ENCODE data around the gene PRKCQ. TPM values are rescaled to one million over a fixed set of nuclear protein-coding genes. Genes with fewer than 3 reads are reported as not detected.

The PRKCQ gene
- polyA plus RNA-seq, 2 donors: 0.62 to 0.69 TPM

DNA sequence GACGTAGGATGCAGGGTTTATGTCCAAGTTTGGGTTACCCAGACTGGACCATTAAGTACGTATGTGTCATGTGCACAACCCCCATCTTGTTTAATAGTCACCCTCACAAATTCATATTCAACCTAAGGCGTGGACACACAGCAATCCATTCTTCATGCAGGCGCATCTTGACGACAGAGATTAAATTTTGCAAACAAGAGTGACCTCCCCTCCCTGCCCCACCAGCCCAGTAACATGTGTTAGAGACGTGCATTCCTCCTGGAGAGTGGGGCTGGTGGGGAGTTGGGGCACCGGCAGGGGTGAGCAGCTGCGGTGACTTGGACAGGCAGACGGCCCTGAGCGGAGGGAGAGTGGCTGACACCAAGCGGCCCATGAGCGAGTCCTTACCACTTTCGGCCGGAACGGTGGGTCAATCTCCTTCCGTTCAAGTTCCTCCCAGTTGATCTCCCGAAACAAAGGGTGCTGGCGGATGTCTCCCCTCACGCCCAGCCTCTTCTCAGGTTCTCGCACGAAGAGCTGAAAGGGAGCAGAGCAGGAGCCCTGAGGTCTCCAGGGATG lies 149.6 kb downstream of the PRKCQ start:
- Histone ChIP-seq H3K4me3 (ENCODE audit: low read depth in 1 of 2, low read length in 2 of 2) (no peak overlapping the region), H3K27ac (ENCODE audit: low read depth in 2 of 2, low read length in 1 of 2) (no peak overlapping the region), H3K4me1 (ENCODE audit: control insufficient read depth in 2 of 2, insufficient read depth in 2 of 2, low read length in 1 of 2) (no peaks in the 10 kb centered on the region), H3K9me3 (ENCODE audit: control insufficient read depth in 2 of 2, insufficient read depth in 1 of 2, low read depth in 1 of 2, low read length in 1 of 2) (no peaks in the 10 kb centered on the region), H3K36me3 (ENCODE audit: control insufficient read depth in 2 of 2, insufficient read depth in 2 of 2, low read length in 1 of 2) (peaks cover 0 to 2% of the 10 kb centered on the region in 2 donors), H3K27me3 (ENCODE audit: control insufficient read depth in 1 of 2, insufficient read depth in 2 of 2, low read length in 2 of 2) (no peaks in the 10 kb centered on the region)
- WGBS, 2 donors: 91 to 92% methylated on average over 21 of the region's 21 CpGs

DNA sequence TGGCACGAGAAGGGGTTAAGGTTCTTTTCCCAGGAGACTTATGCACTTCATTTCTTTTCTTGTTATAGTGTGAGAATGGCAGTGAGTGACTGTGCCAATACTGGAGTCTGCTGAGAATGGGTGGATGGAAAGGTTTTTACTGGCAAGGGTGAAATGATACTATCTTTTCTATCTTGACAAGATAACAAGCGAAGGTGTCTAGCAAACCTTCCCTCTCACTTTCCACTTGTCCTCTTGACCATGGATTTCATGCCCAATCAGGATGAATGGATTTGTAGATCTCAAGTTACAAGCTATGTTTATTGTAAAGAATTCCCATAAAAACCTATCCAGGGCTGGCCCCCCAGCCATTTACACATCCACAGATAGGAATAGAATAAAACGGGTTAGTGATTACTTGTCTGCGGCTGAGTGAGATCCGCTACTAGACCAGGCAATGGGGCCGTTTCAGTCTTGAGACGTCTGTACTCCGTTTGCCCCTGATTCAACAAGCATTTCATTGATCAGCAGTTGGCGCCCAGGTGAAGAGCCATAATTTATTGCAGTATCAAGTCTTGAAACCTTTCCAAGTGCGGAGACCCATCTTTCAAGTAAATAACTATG lies 152.6 kb downstream of the PRKCQ start:
- H3K27ac ChIP-seq (ENCODE audit: low read depth in 2 of 2, low read length in 1 of 2): no peak overlapping the region
- H3K36me3 ChIP-seq (ENCODE audit: control insufficient read depth in 2 of 2, insufficient read depth in 2 of 2, low read length in 1 of 2): peaks cover 0 to 2% of the 10 kb centered on the region in 2 donors
- H3K27me3 ChIP-seq (ENCODE audit: control insufficient read depth in 1 of 2, insufficient read depth in 2 of 2, low read length in 2 of 2): no peaks in the 10 kb centered on the region
- no peak overlapping the region for H3K4me3 ChIP-seq (ENCODE audit: low read depth in 1 of 2, low read length in 2 of 2)
- H3K9me3 ChIP-seq (ENCODE audit: control insufficient read depth in 2 of 2, insufficient read depth in 1 of 2, low read depth in 1 of 2, low read length in 1 of 2): no peaks in the 10 kb centered on the region
- H3K4me1 ChIP-seq (ENCODE audit: control insufficient read depth in 2 of 2, insufficient read depth in 2 of 2, low read length in 1 of 2): no peaks in the 10 kb centered on the region
- WGBS, 2 donors: 92 to 94% methylated on average over 10 of the region's 10 CpGs

DNA sequence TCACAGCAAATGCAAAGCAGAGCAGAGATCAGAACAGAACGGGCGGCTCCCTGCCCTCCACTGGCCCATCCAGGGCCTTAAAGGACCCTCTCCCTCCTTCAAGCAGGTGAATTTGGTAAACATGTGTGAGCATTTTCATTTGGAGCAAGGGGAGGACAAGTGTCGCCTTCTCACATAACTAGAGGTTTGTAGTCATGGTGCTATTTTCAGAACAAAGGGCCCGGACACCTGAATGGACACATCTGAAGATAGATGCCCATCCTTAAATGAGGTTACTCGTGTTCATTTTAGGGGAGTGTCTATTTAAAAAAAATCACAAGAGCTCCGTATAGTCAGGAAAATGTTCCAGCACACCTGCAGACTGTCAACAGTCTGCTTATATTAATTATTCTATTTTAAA lies 153.8 kb downstream of the PRKCQ start:
- no peak overlapping the region for H3K27ac ChIP-seq (ENCODE audit: low read depth in 2 of 2, low read length in 1 of 2)
- H3K4me3 ChIP-seq (ENCODE audit: low read depth in 1 of 2, low read length in 2 of 2): no peak overlapping the region
- H3K4me1 ChIP-seq (ENCODE audit: control insufficient read depth in 2 of 2, insufficient read depth in 2 of 2, low read length in 1 of 2): no peaks in the 10 kb centered on the region
- H3K27me3 ChIP-seq (ENCODE audit: control insufficient read depth in 1 of 2, insufficient read depth in 2 of 2, low read length in 2 of 2): no peaks in the 10 kb centered on the region
- WGBS, 2 donors: 94% methylated on average over 6 of the region's 6 CpGs
- no peaks in the 10 kb centered on the region for H3K9me3 ChIP-seq (ENCODE audit: control insufficient read depth in 2 of 2, insufficient read depth in 1 of 2, low read depth in 1 of 2, low read length in 1 of 2)
- H3K36me3 ChIP-seq (ENCODE audit: control insufficient read depth in 2 of 2, insufficient read depth in 2 of 2, low read length in 1 of 2): peaks cover 0 to 2% of the 10 kb centered on the region in 2 donors

DNA sequence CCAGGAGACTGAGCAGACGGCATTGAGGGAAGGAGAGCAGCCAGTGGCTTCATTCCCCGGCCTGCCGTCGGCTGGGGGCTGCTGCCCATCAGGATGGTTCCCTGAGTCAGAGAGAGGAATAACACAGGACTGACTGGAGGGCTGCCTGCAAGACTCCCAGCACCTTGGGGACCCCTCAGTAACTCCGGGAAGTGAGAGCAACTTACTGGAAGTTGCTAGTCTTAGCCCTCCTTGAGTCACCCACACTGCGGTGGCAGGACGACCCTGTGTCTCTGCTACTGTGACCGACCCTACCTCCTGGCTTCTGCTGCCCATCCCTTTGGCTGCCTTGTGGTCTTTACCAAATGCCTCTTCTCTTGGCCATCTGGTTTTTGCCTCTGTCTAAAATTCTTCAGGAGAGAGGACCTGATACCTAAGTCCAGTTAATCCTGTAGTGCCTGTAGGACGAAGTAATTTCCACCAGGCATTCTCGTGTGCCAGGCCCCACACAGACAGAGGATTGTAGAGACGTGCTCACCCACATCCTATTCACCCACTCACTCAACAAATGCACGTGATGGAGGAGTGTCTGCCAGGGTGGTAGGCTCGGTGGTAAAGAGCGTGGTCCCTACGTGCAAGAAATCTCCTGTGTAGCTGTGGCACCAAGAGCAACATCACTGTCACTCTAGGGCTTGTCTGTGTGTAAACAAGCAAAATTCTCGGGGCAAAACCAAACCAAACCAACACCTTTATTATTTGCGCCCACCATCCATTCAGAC lies 156.5 kb downstream of the PRKCQ start:
- no peaks in the 10 kb centered on the region for H3K36me3 ChIP-seq (ENCODE audit: control insufficient read depth in 2 of 2, insufficient read depth in 2 of 2, low read length in 1 of 2)
- 86% methylated on average over 17 of the region's 17 CpGs for WGBS, 2 donors
- no peaks in the 10 kb centered on the region for H3K27me3 ChIP-seq (ENCODE audit: control insufficient read depth in 1 of 2, insufficient read depth in 2 of 2, low read length in 2 of 2)
- H3K4me3 ChIP-seq (ENCODE audit: low read depth in 1 of 2, low read length in 2 of 2): no peak overlapping the region
- H3K27ac ChIP-seq (ENCODE audit: low read depth in 2 of 2, low read length in 1 of 2): no peak overlapping the region
- no peaks in the 10 kb centered on the region for H3K9me3 ChIP-seq (ENCODE audit: control insufficient read depth in 2 of 2, insufficient read depth in 1 of 2, low read depth in 1 of 2, low read length in 1 of 2)
- H3K4me1 ChIP-seq (ENCODE audit: control insufficient read depth in 2 of 2, insufficient read depth in 2 of 2, low read length in 1 of 2): no peaks in the 10 kb centered on the region

DNA sequence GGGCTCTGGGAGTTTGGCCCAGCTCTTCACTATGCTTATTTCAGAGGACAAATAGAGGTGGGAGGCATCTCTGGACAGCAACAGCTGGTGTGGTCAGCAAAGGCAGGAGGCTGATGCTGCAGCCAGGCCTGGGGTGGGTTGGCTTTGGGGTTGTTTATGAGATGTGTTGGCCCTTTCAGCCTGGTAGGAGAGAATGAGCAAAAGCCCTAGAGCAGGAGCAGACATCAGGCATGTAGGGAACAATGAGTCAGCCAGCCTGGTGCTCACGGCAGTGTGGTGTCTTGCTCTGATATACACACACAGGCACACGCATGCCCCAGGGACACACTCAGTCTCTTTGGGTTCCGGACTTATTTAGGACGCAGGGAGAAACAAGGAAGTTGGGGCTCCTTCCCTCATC lies 157.1 kb downstream of the PRKCQ start:
- no peaks in the 10 kb centered on the region for H3K27me3 ChIP-seq (ENCODE audit: control insufficient read depth in 1 of 2, insufficient read depth in 2 of 2, low read length in 2 of 2)
- no peaks in the 10 kb centered on the region for H3K4me1 ChIP-seq (ENCODE audit: control insufficient read depth in 2 of 2, insufficient read depth in 2 of 2, low read length in 1 of 2)
- H3K36me3 ChIP-seq (ENCODE audit: control insufficient read depth in 2 of 2, insufficient read depth in 2 of 2, low read length in 1 of 2): no peaks in the 10 kb centered on the region
- no peak overlapping the region for H3K4me3 ChIP-seq (ENCODE audit: low read depth in 1 of 2, low read length in 2 of 2)
- no peak overlapping the region for H3K27ac ChIP-seq (ENCODE audit: low read depth in 2 of 2, low read length in 1 of 2)
- WGBS, 2 donors: 41 to 76% methylated on average over 4 of the region's 4 CpGs
- H3K9me3 ChIP-seq (ENCODE audit: control insufficient read depth in 2 of 2, insufficient read depth in 1 of 2, low read depth in 1 of 2, low read length in 1 of 2): no peaks in the 10 kb centered on the region

DNA sequence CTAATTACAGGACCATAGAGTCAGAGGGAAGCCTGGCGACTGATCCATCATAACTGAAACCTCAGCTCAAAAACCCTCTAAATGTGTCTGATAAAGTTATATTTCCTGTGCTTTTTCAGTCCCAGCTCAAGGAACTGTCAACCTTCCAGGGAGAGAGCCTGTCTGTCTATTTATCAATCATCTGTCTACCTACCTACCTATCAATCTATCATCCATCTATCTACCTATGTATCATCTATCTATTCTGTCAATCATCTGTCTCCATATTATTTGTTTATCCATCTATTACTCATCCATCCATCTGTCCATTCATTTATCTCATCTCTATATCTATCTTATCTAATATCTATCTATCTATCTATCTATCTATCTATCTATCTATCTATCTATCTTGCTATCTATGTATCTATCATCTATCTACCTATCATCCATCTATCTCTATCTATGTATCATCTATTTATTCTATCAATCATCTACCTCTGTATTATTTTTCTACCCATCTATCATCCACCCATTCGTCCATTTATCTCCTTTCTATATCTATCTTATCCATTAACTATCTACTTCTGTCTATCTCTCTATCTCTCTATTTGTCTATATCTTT lies 161.4 kb downstream of the PRKCQ start:
- H3K4me1 ChIP-seq (ENCODE audit: control insufficient read depth in 2 of 2, insufficient read depth in 2 of 2, low read length in 1 of 2): no peaks in the 10 kb centered on the region
- H3K9me3 ChIP-seq (ENCODE audit: control insufficient read depth in 2 of 2, insufficient read depth in 1 of 2, low read depth in 1 of 2, low read length in 1 of 2): no peaks in the 10 kb centered on the region
- no peak overlapping the region for H3K27ac ChIP-seq (ENCODE audit: low read depth in 2 of 2, low read length in 1 of 2)
- H3K4me3 ChIP-seq (ENCODE audit: low read depth in 1 of 2, low read length in 2 of 2): no peak overlapping the region
- no peaks in the 10 kb centered on the region for H3K36me3 ChIP-seq (ENCODE audit: control insufficient read depth in 2 of 2, insufficient read depth in 2 of 2, low read length in 1 of 2)
- H3K27me3 ChIP-seq (ENCODE audit: control insufficient read depth in 1 of 2, insufficient read depth in 2 of 2, low read length in 2 of 2): no peaks in the 10 kb centered on the region
- 73 to 78% methylated on average over 2 of the region's 2 CpGs for whole genome bisulfite sequencing, 2 donors

DNA sequence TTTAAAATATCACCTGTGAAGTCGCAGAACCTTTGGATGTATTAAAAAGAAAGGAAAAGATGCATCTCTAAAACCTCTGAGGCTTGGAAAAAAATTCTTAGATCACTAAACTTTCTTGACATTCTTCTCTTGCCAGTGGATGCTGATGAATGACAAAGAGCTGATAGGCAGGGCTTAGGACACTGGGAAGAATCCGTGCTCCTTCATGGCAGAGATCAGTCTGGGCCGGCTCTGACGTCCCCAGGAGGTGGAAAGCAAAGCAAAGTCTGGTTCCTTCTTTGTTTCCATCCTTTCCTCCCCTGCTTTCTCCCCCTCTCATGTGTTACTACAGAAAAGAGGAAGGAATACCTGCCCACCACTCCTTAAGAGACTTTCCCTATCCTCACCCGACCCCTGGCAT lies 161.9 kb downstream of the PRKCQ start:
- Histone ChIP-seq H3K4me3 (ENCODE audit: low read depth in 1 of 2, low read length in 2 of 2) (no peak overlapping the region), H3K36me3 (ENCODE audit: control insufficient read depth in 2 of 2, insufficient read depth in 2 of 2, low read length in 1 of 2) (no peaks in the 10 kb centered on the region), H3K4me1 (ENCODE audit: control insufficient read depth in 2 of 2, insufficient read depth in 2 of 2, low read length in 1 of 2) (no peaks in the 10 kb centered on the region), H3K27ac (ENCODE audit: low read depth in 2 of 2, low read length in 1 of 2) (no peak overlapping the region), H3K27me3 (ENCODE audit: control insufficient read depth in 1 of 2, insufficient read depth in 2 of 2, low read length in 2 of 2) (no peaks in the 10 kb centered on the region), H3K9me3 (ENCODE audit: control insufficient read depth in 2 of 2, insufficient read depth in 1 of 2, low read depth in 1 of 2, low read length in 1 of 2) (no peaks in the 10 kb centered on the region)
- WGBS, 2 donors: 58 to 65% methylated on average over 5 of the region's 5 CpGs

DNA sequence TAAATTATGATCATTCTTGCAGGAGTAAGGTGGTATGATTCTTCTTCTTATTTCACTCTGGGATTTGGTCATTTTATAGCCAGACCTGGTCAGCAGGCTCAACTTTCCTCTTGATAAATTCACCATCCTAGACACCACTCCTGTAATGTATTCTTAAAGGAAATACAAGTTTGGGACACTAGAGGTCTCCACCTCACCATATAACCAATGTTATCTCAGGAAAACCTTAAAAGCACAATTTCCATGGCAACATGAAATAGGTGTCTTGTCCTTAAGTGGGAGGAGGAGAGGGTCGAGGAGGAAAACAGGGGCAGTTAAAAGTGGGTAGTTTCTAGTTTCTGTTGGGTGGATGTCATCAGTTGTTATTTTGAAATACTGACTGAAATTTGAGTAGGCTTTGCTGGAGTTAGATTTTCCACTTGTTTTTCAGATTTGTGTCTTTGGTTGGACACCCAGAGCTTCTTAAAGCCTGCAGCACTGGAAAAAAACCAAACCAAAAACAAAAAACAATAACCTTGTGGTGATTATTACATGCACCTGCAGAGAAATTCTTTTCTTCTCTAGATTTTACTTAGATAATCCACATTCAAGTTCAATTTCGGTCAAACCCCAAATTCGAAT lies 163.1 kb downstream of the PRKCQ start:
- no peaks in the 10 kb centered on the region for H3K9me3 ChIP-seq (ENCODE audit: control insufficient read depth in 2 of 2, insufficient read depth in 1 of 2, low read depth in 1 of 2, low read length in 1 of 2)
- H3K4me3 ChIP-seq (ENCODE audit: low read depth in 1 of 2, low read length in 2 of 2): no peak overlapping the region
- H3K36me3 ChIP-seq (ENCODE audit: control insufficient read depth in 2 of 2, insufficient read depth in 2 of 2, low read length in 1 of 2): no peaks in the 10 kb centered on the region
- WGBS, 2 donors: 61 to 62% methylated on average over 3 of the region's 3 CpGs
- H3K27ac ChIP-seq (ENCODE audit: low read depth in 2 of 2, low read length in 1 of 2): no peak overlapping the region
- no peaks in the 10 kb centered on the region for H3K4me1 ChIP-seq (ENCODE audit: control insufficient read depth in 2 of 2, insufficient read depth in 2 of 2, low read length in 1 of 2)
- H3K27me3 ChIP-seq (ENCODE audit: control insufficient read depth in 1 of 2, insufficient read depth in 2 of 2, low read length in 2 of 2): no peaks in the 10 kb centered on the region

DNA sequence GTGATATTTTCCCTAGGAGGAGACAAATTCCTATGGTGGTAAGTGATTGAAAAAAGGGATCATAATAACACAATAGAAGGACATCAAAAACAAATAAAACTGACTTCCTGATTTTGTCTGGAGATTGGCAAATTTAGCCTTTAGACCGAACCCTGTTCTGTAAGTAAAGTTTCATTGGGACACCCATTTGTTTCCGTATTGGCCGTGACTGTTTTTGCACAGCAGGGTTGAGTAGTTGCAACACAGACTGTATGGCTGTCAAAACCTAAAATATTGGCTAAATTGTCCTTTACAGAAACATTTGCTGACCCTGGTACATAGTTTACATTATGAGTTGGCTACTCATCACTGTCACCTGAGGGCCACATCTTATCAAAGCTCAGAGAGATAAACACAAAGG lies 168.6 kb downstream of the PRKCQ start:
- H3K27ac ChIP-seq (ENCODE audit: low read depth in 2 of 2, low read length in 1 of 2): no peak overlapping the region

More for the DNA sequence above, 168.6 kb downstream of the PRKCQ start:
- Histone ChIP-seq H3K36me3 (ENCODE audit: control insufficient read depth in 2 of 2, insufficient read depth in 2 of 2, low read length in 1 of 2) (no peaks in the 10 kb centered on the region), H3K9me3 (ENCODE audit: control insufficient read depth in 2 of 2, insufficient read depth in 1 of 2, low read depth in 1 of 2, low read length in 1 of 2) (no peaks in the 10 kb centered on the region), H3K4me1 (ENCODE audit: control insufficient read depth in 2 of 2, insufficient read depth in 2 of 2, low read length in 1 of 2) (no peaks in the 10 kb centered on the region), H3K4me3 (ENCODE audit: low read depth in 1 of 2, low read length in 2 of 2) (no peak overlapping the region), H3K27me3 (ENCODE audit: control insufficient read depth in 1 of 2, insufficient read depth in 2 of 2, low read length in 2 of 2) (no peaks in the 10 kb centered on the region)
- WGBS, 2 donors: 92 to 93% methylated on average over 3 of the region's 3 CpGs
